CD4-positive, alpha-beta T cell treated with Interleukin-17A for 1 hour (primary cell): ENCODE data around the gene SLC22A12.
"Not testable (repeated sequence)": the region's sequence is repeated elsewhere in the genome, so short reads cannot be mapped to it uniquely, and the experiment has no call there.

Experiments
- DNase-seq: peaks from one replicate; pipeline ENCODE4 v3.0.0-alpha.2; 2020

The SLC22A12 gene

DNA sequence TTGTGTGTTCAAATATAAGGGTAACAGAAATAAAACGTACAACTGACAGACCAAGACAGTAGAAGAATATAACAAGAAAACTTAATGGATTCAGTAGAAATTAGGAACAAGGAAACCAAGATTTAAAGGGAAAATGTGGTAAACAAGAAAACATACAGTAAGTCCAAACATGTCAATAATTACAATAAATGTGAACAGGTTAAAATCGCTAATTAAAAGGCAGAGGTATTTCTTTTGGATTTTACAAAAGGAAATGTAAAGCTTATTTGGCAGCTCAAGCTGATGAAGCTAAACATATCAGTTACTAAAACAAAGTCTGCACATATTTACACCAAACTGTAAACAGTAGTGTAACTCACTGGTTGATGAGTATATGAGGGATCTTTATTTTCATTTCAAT, 2.3 kb upstream of the SLC22A12 start:
- no peak for DNase-seq

DNA sequence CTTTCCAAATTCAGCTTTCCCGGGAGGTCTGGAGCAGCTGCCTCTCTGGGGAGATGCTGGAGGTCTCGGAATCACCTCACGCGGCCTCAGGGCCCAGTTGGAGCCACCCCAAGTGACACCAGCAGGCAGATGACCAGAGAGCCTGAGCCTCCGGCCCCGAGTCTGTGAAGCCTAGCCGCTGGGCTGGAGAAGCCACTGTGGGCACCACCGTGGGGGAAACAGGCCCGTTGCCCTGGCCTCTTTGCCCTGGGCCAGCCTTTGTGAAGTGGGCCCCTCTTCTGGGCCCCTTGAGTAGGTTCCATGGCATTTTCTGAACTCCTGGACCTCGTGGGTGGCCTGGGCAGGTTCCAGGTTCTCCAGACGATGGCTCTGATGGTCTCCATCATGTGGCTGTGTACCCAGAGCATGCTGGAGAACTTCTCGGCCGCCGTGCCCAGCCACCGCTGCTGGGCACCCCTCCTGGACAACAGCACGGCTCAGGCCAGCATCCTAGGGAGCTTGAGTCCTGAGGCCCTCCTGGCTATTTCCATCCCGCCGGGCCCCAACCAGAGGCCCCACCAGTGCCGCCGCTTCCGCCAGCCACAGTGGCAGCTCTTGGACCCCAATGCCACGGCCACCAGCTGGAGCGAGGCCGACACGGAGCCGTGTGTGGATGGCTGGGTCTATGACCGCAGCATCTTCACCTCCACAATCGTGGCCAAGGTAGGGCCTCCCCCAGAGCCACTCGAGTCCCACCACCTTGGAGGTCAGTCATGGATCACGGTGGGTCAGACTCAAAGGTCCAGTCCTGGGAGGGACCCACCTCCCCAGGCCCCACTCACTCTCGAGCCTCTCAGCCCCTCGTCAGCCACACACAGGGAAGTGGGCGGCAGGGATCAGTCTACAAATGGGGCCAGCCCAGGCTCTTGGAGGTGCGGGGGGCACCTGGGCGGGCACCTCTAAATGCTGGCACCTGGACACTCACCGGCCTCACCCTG, 525 bp downstream of the SLC22A12 start:
- no peak for DNase-seq

DNA sequence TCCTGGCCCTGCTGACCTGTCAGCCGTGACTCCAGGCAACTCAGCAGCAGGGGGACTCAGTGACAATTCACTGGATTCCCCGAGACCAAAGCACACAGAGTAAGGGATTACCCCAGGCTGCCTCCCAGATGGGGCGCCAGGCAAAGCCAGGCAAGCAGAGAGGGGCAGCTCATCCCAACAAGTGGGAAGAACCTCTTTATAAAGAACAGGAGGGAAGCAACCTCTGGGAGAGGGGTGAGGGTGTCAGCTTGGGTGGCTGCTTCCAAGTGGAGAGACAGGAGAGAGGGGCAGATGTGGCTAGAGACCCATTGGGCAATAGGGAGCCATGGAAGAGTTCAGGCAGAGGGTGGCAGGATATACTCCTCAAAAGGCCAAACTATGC, 1.2 kb downstream of the SLC22A12 start:
- no peak for DNase-seq

DNA sequence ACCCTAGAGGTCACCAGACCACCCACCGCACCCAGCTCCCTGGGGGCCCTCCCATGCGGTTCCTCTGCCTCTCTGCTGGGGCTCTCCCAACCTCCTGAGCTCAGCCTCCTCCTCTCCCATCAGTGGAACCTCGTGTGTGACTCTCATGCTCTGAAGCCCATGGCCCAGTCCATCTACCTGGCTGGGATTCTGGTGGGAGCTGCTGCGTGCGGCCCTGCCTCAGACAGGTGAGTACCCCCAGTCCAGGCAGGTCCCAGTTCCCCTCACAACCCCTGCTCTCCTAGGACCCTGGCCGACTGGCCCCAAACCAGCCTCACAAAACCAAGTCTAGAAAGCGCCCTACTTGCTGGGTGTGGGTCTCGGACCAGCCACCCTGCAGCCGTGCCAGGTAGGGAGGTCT, 1.6 kb downstream of the SLC22A12 start:
- no peak for DNase-seq

DNA sequence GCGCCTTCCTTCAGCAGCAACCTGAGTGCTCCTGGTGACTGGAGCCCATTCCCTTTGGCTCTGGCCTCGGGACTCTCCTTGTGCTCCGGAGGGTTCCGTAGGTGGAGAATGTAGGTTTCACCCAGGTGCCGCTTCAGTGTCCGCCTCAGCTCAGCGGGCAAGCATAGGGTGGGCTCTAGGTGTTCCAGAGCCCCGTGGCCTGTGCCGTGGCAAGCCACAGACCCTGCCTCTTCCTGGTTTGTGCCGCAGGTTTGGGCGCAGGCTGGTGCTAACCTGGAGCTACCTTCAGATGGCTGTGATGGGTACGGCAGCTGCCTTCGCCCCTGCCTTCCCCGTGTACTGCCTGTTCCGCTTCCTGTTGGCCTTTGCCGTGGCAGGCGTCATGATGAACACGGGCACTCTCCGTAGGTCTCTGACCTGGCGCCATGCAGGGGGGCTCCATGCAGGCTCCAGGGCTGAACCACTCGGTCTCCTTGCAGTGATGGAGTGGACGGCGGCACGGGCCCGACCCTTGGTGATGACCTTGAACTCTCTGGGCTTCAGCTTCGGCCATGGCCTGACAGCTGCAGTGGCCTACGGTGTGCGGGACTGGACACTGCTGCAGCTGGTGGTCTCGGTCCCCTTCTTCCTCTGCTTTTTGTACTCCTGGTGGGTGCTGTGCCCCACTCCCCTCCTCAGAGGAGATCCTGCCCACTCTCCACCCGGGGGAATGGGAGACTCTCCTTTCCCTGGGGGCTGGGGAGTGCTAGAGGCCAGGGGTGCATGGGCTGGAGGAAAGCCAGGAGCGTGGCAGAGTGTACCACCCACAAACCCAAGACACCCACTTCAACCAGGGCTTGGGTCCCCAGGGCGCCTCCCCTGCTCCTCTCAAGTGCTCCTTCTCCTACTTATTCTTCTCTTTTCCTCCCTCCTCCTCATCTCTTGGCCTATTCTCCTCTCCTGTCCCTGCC, 2.4 kb downstream of the SLC22A12 start:
- no peak for DNase-seq

DNA sequence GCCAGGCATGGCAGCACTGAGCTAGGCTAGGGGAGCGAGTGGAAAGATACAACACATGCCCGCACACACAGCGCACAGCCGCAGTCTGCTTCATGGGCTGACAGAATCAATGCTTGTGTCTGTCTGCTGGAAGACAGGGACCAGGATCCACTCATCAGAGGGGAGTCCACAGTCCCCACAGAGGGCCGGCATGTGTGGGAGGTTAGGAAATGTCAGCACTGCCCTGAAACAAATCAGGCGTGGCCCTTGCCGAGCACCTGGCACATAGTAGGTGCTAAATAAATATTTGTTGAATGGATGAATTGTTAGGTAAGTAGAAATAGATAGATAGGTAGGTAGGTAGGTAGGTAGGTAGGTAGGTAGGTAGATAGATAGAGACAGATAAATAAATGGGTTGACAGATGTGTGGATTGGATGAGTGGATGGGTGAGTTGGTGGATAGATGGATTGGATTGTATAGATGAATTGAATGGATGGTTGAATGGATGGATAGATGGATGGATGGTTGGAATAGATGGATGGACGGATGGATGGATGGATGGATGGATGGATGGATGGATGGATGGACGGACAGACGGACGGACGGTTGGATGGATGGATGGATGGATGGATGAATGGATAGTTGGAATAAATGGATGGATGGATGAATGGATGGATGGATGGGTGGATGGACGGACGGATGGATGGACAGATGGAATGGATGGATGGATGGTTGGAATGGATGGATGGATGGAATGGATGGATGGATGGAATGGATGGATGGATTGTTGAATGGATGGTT, 3.3 kb downstream of the SLC22A12 start:
- DNase-seq, result no peak

DNA sequence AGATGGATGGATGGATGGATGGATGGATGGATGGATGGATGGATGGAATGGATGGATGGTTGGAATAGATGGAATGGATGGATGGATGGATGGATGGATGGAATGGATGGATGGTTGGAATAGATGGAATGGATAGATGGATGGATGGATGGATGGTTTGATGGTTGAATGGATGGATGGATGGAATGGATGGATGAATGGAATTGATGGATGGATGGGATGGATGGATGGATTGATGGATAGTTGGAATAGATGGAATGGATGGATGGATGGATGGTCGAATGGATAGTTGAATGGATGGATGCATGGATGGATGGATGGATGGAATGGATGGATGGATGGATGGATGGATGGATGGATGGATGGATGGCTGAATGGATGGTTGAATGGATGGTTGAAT, 4.9 kb downstream of the SLC22A12 start:
- not testable (repeated sequence) for DNase-seq

DNA sequence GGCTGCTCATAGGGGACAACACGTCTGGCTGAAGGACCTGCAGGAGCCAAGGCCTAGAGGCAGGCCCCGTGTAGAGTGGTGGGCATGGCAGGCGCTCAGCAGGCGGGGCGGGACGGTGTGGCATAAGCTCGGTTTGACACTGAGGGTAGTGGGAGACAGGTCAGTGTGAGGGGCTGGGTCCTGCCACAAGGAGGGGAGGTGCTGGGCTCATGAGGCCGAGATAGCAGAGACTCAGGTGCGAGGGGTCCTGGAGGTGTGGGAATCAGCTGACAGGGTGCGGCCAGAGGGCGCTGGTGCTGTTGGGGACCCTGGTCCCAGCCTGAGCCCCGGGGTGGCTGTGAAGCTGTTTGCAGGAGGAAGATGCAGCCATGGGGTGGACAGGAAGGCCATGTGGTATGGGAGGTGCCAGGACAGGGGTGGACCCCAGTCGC, 6.7 kb downstream of the SLC22A12 start:
- DNase-seq, result no peak

DNA sequence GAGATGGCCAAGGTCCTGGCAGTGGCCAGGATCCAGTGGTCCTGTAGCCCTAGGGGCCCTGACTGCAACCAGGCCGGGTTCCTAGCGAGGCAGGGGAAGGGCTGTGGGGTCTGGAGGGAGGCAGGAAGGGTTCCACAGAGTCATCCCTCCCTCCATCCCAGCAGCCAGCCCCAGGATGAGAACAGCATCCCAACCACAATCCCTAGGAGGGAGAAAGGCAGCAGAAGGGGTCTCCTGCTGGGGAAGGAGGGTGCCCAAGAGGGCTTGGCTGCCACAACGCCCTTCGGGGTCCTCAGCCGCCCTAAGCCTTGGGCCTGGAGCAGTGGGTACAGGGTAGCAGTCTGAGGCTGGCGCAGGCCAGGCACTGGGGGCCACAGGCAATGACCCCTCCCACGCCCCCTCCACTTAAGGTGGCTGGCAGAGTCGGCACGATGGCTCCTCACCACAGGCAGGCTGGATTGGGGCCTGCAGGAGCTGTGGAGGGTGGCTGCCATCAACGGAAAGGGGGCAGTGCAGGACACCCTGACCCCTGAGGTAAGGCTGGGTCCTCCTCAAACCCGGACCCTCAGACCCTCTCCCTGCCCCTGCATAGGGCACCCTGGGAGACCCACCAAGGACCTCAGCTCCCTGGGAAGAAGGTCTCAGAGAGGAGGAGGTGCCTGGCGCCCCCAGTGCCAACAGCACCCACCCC, 7.2 kb downstream of the SLC22A12 start:
- DNase-seq, result no peak

DNA sequence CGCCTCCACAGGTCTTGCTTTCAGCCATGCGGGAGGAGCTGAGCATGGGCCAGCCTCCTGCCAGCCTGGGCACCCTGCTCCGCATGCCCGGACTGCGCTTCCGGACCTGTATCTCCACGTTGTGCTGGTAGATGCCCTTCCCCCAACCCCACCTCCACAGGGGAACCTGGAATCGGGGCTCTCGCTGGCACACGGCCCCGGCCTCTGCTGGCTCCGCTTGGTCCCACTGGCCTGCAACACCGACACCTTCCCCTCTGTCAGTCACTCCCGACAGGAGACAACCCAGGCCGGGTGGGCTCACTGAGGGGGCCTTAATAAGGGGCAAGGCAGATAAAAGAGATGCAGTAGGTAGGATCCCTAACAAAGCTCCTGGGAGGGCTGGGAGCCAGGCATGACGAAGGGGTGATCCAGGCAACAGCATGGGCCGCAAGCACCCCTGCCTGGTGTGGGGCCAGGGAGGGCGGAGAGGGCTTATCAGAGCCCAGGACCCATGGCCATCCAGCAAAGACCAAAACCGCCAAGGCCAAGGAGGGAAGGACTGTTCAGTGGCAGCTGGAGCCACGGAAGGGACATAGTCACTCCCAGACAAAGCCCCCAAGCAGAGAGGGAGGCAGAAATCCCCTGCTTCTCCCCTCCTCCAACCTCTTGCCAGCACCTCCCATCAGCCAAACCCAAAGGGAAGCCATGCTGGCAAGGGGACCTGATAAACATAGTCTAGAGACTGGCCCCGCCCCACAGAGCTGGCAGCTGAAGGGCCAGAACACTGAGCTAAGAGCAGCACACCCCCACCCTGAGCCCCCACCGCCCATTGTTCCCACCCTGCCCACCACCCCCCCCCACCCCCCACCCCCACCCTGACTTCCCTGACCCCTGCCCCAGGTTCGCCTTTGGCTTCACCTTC, 8.0 kb downstream of the SLC22A12 start:
- no peak for DNase-seq

DNA sequence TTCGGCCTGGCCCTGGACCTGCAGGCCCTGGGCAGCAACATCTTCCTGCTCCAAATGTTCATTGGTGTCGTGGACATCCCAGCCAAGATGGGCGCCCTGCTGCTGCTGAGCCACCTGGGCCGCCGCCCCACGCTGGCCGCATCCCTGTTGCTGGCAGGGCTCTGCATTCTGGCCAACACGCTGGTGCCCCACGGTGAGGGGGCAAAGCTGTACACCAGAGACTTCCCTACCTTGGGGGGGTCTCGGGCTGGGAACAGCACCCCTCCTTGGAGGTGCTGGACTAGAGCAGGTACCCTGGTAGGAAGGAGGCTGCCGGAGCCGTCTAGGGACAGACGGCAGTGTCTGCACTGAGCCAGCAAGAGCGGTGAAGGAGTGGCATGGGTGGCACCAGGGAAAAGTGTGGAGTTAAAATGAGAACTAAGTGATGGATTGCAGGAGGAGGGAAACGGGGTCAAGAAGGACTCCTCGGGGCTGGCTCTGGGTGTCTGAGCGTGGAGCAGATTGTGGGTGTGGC, 8.7 kb downstream of the SLC22A12 start:
- DNase-seq, result no peak

DNA sequence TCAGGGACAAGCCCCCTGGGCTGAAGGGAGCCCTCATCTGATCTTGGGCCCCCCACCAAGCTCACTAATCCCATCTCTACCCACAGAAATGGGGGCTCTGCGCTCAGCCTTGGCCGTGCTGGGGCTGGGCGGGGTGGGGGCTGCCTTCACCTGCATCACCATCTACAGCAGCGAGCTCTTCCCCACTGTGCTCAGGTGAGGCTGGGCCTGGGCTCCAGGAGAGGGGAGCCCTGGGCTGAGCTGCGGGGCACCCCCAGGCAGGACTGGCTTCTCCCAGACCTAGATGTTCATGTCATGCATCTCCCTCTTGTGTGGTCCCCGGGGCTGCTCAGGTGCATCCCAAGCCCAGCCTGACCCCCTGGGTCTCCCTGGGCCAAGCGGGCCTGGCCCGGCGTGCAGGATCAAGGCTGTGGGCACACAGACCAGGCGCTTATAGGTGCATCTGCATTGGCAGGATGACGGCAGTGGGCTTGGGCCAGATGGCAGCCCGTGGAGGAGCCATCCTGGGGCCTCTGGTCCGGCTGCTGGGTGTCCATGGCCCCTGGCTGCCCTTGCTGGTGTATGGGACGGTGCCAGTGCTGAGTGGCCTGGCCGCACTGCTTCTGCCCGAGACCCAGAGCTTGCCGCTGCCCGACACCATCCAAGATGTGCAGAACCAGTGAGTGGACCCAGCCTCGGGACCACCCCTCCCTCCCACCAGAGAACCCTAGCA, 9.4 kb downstream of the SLC22A12 start:
- no peak for DNase-seq

DNA sequence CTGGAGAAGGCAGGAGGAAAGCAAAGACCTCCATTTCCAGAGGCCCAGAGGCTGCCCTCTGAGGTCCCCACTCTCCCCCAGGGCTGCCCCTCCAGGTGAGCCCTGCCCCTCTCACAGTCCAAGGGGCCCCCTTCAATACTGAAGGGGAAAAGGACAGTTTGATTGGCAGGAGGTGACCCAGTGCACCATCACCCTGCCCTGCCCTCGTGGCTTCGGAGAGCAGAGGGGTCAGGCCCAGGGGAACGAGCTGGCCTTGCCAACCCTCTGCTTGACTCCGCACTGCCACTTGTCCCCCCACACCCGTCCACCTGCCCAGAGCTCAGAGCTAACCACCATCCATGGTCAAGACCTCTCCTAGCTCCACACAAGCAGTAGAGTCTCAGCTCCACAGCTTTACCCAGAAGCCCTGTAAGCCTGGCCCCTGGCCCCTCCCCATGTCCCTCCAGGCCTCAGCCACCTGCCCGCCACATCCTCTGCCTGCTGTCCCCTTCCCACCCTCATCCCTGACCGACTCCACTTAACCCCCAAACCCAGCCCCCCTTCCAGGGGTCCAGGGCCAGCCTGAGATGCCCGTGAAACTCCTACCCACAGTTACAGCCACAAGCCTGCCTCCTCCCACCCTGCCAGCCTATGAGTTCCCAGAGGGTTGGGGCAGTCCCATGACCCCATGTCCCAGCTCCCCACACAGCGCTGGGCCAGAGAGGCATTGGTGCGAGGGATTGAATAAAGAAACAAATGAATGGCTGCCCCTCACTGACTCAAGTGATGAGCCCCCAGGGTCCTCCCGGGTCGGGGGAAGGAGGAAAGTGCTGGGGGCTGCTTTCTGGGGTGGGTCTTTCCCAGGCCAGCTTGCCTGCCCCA, 10.8 kb downstream of the SLC22A12 start:
- DNase-seq, result no peak

DNA sequence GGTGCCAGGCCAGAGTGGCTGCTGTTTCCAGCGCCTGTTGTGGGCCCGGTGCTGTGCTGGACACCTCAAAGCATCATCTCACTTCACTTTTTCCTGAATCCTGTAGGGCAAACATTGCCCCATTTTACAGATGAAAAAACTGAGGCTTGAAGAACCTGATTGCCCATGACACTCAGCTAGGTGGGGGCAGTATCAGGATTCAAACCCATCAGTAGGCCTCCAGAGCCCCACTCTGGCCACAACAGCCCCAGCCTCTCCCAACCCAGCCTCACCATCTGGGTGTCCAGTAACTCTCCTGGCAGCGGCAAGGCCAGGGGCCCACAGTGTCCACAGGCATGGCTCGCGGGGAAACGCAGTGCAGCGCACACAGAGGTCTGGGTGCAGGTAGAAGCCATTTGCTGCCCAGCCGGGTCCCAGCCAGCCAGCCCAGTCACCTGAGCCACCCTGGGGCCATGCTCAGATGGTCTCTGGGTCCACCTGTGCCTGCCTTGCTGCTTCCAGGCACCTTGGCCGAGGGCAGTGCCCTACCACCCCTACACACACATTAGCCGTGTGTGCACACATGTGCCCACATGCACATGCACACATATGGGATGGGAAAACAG, 11.5 kb downstream of the SLC22A12 start:
- no peak for DNase-seq

DNA sequence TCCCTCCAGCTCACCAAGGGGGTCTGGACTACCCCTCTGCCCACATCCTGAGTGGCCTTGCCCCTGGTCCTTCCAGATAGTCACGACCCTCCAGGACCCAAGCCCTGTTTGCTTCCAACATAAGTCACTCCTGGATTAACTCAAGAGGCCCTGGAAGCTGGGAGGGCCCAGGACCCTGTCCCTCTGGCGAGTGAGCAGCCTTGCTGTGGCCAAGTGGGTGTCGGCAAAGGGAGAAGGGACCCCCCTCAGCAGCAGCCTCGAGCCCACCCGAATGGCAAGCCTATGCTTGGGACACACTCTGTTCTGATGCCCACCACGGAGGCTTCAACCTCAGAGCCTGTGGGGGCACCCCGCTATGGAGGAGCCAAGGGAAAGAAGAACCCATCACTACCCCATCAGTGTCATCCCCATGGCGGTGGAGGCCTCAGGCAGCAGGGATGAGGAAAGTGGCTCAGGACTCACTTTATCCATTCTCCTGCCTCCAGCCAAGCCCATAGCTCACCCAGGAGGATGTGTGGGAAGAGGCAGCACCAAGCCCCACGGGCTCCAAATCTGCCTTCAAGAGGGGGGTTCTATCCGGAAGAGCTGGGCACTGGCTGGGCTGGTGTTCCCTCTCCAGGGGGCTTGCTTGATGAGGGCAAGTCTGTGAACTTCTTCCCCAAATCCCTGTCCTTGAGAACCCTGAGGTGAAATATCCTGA, 12.5 kb downstream of the SLC22A12 start:
- DNase-seq, result no peak

DNA sequence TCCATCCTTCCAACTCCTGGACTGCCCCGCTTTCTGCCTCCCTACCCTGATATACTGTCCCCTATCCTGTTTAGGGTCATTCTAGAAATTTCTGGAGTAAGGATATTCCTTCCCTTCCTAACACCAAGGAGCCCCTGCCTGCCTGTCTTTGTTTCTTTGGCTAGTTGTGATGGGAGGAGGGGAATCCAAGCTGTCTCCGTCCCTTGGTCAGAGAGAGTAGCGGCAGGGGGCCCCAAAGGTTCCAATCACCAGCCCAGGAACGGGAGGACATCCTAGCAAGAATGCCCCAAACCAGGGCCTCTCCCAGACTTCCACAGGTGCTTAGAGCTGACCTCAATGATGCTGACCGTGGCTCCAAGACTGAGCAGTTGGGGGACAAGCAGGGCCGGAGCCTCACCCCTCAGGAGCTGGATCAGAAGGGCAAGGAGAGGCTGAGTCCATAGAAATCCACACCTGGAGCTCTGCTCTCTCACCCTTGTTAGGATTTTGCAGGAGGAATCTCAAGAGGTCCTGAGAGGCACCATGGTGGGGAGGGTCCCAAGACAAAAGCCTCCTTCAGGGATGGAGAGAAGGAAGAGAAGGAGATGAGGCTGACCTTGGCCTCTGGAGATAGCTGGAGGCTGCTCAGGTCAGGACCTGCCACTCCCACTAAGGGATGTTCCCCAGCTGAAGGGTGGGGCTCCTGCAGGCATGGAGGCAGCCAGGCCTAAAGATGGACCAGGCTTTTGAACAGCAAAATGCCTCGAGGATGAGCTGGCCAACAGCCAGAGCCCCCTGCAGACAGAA, 13.6 kb downstream of the SLC22A12 start:
- no peak for DNase-seq

DNA sequence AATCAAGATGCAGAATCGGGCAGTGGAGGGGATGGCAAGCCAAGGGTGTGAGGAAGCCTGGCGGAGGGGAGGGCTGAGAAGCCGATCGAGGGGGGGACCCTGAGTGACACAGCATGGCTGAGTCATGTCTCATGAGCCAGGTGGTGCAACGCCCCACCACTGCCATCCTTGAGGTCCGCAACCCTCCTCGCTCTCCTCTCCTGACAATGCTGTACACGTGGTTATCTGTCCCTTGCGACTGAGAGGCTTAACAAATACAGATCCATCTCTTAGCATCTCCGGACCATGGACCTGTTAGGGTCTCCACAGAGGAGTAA, 14.2 kb downstream of the SLC22A12 start:
- no peak for DNase-seq
